GM12878 (cell line): ENCODE results near the gene ANKDD1B. TPM values are rescaled to one million over a fixed set of nuclear protein-coding genes. Genes with fewer than 3 reads are reported as not detected.

ENCODE experiments used
- BMI1 ChIP-seq: fragments of 450-650 bp; IDR thresholded peaks from 2 replicates; pipeline ENCODE4 v1.6.1; 2016; ENCODE audit warnings: mild to moderate bottlenecking, moderate library complexity, borderline replicate concordance
- EP300 ChIP-seq, 2 experiments: fragments of 150-350 bp in 1 of 2; IDR thresholded peaks; 2 replicates each; pipeline ENCODE4 v1.6.1; 2011 to 2012; ENCODE audit warnings: low read depth in 2 of 2, low read length in 2 of 2, borderline replicate concordance in 1 of 2, improper control_type of control experiment in 1 of 2, inconsistent platforms in 1 of 2; ENCODE audit not compliant: control insufficient read depth in 1 of 2
- FOXK2 ChIP-seq: fragments of 450-650 bp; IDR thresholded peaks from 2 replicates; pipeline ENCODE4 v1.6.1; 2017; ENCODE audit warnings: mild to moderate bottlenecking, moderate library complexity
- FOXM1 ChIP-seq: IDR thresholded peaks from 2 replicates; pipeline ENCODE4 v1.6.1; 2012; ENCODE audit warnings: low read depth, mild to moderate bottlenecking, inconsistent platforms, low read length, moderate library complexity
- HDAC2 ChIP-seq: fragments of 200-600 bp; sonication (generic); IDR thresholded peaks from 2 replicates; pipeline ENCODE4 v1.6.1; 2017
- HDAC6 ChIP-seq: fragments of 200-600 bp; sonication (generic); IDR thresholded peaks from one replicate; pipeline ENCODE4 v1.8.0; 2017; ENCODE audit warnings: antibody characterized with exemption; ENCODE audit not compliant: unreplicated experiment
- IKZF1 ChIP-seq: fragments of 450-650 bp; conservative IDR thresholded peaks from 2 replicates; pipeline ENCODE4 v1.6.1; 2017; ENCODE audit warnings: antibody characterized with exemption, mild to moderate bottlenecking
- MXI1 ChIP-seq: fragments of 150-350 bp; IDR thresholded peaks from 2 replicates; pipeline ENCODE4 v1.6.1; 2011; ENCODE audit warnings: low read depth, mild to moderate bottlenecking, inconsistent platforms, low read length, improper control_type of control experiment
- MYB ChIP-seq: fragments of 150-350 bp; IDR thresholded peaks from 2 replicates; pipeline ENCODE4 v1.6.1; 2014; ENCODE audit warnings: mild to moderate bottlenecking, low read depth, low read length, borderline replicate concordance
- MYC ChIP-seq: IDR thresholded peaks from 2 replicates; pipeline ENCODE4 v1.6.1; 2011; ENCODE audit warnings: mild to moderate bottlenecking, low read length, moderate library complexity, inconsistent platforms; ENCODE audit not compliant: insufficient read depth, insufficient replicate concordance, insufficient read length, severe bottlenecking
- RCOR1 ChIP-seq: conservative IDR thresholded peaks from 2 replicates; pipeline ENCODE4 v1.6.1; 2012; ENCODE audit warnings: low read depth, low read length, improper control_type of control experiment
- RFX5 ChIP-seq: IDR thresholded peaks from 2 replicates; pipeline ENCODE4 v1.6.1; 2011; ENCODE audit warnings: low read depth, low read length, improper control_type of control experiment
- SREBF1 ChIP-seq: IDR thresholded peaks from 2 replicates; pipeline ENCODE4 v1.6.1; 2012; ENCODE audit warnings: mild to moderate bottlenecking, low read length
- WRNIP1 ChIP-seq: IDR thresholded peaks from 2 replicates; pipeline ENCODE4 v1.6.1; 2011; ENCODE audit warnings: low read depth, low read length, improper control_type of control experiment, borderline replicate concordance
- ZNF384 ChIP-seq: IDR thresholded peaks from 2 replicates; pipeline ENCODE4 v1.6.1; 2012; ENCODE audit warnings: low read depth, mild to moderate bottlenecking, low read length, improper control_type of control experiment, borderline replicate concordance
- ZSCAN29 ChIP-seq: fragments of 450-650 bp; IDR thresholded peaks from 2 replicates; pipeline ENCODE4 v1.6.1; 2017; ENCODE audit warnings: mild to moderate bottlenecking, moderate library complexity
- polyA plus RNA-seq, 11 experiments: library from polyadenylated mRNA; depleted of rRNA in 4 of 11; unstranded in 6 of 11; stranded (reverse) in 5 of 11; fragments of >200 nt; fragmentation: Nextera tagmentation in 4 of 11; fragmentation: Illumina TruSeq in 1 of 11; extraction: Ambion mirVana in 4 of 11; extraction: Trizol in 1 of 11; gene quantifications; 1 replicate in 1 of 11; 2 replicates in 10 of 11; pipeline versions ENCODE4 v1.2.1 to v1.2.3, GENCODE V29; 2011 to 2016; ENCODE audit warnings: inconsistent platforms in 2 of 11, missing spikeins in 2 of 11, low read depth in 1 of 11
- total RNA-seq, 4 experiments: library from RNA; depleted of rRNA in 3 of 4; stranded (reverse); fragments of >200 nt in 3 of 4; fragmentation: Illumina TruSeq in 1 of 4; extraction: Trizol in 1 of 4; gene quantifications; 2 replicates each; pipeline versions ENCODE4 v1.2.1 to v1.2.3, GENCODE V29; 2013 to 2021
- TF ChIP-seq, protein P1 (sequence below): fragments of 450-650 bp; IDR thresholded peaks from 2 replicates; pipeline ENCODE4 v1.6.1; 2017; ENCODE audit warnings: antibody characterized with exemption, mild to moderate bottlenecking, moderate library complexity
- TF ChIP-seq, protein P2 (sequence below): fragments of 450-650 bp; IDR thresholded peaks from 2 replicates; pipeline ENCODE4 v1.6.1; 2016; ENCODE audit warnings: mild to moderate bottlenecking
- TF ChIP-seq, protein P3 (sequence below): fragments of 450-650 bp; formaldehyde crosslinking; IDR thresholded peaks from 2 replicates; pipeline ENCODE4 v1.4.0; 2020; ENCODE audit warnings: mild to moderate bottlenecking, moderate library complexity

The ANKDD1B gene
- total and polyA plus RNA-seq, 10 of the 15 experiments (the other 5 are each of a cell fraction or from before 2014, with no cell fraction given) = 0.34 to 2.4 (median 0.80) TPM

DNA sequence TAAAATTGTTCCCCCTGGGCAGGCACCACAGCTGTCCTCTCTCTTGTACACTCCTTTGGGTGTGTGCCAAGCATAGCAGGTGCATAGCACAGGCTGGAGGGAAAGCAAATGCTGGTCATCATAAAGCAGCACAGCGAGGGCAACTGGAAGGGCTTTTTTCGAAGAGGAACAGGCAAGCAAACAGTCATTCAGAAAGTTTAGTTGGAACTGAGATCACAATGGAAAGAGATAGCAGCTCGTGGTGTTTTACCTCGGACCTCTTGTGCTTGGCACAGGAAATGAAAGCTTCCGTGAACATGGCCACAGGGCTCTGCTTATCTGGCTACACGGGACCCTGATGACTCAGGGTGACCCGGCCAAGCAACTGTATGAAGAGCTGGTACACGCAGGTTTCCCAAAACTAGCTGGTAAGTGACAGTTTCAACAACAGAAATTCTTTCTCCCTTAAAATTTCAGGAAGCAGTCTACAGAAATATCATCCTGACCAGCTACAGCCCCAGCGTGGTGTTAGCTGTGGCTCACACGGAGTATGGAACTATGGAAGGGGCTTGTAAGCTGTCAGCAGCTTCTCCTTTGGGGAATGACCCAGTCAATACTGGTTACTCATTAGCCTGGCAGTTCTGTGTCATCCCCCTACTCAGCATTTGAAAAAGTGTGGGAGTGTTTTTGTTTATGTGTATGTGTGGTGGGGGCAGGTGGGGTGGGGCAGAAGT is 57.9 kb downstream of the ANKDD1B start (continued):
- TF ChIP-seq RCOR1 = 0 out of 2 replicates have a peak, but pooled peaks have one; percentile 29
- no peak for TF ChIP-seq ZSCAN29
- no peak for TF ChIP-seq HDAC2
- no peak for TF ChIP-seq BMI1
- no peak for TF ChIP-seq RFX5
- no peak for TF ChIP-seq MYB
- peak; percentile 61; the same call in 1 of the 2 replicates for TF ChIP-seq MXI1
- TF ChIP-seq, protein P1, sequence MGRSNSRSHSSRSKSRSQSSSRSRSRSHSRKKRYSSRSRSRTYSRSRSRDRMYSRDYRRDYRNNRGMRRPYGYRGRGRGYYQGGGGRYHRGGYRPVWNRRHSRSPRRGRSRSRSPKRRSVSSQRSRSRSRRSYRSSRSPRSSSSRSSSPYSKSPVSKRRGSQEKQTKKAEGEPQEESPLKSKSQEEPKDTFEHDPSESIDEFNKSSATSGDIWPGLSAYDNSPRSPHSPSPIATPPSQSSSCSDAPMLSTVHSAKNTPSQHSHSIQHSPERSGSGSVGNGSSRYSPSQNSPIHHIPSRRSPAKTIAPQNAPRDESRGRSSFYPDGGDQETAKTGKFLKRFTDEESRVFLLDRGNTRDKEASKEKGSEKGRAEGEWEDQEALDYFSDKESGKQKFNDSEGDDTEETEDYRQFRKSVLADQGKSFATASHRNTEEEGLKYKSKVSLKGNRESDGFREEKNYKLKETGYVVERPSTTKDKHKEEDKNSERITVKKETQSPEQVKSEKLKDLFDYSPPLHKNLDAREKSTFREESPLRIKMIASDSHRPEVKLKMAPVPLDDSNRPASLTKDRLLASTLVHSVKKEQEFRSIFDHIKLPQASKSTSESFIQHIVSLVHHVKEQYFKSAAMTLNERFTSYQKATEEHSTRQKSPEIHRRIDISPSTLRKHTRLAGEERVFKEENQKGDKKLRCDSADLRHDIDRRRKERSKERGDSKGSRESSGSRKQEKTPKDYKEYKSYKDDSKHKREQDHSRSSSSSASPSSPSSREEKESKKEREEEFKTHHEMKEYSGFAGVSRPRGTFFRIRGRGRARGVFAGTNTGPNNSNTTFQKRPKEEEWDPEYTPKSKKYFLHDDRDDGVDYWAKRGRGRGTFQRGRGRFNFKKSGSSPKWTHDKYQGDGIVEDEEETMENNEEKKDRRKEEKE = no peak
- TF ChIP-seq, protein P2, sequence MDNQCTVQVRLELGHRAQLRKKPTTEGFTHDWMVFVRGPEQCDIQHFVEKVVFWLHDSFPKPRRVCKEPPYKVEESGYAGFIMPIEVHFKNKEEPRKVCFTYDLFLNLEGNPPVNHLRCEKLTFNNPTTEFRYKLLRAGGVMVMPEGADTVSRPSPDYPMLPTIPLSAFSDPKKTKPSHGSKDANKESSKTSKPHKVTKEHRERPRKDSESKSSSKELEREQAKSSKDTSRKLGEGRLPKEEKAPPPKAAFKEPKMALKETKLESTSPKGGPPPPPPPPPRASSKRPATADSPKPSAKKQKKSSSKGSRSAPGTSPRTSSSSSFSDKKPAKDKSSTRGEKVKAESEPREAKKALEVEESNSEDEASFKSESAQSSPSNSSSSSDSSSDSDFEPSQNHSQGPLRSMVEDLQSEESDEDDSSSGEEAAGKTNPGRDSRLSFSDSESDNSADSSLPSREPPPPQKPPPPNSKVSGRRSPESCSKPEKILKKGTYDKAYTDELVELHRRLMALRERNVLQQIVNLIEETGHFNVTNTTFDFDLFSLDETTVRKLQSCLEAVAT = no peak
- no peak; the same call in 1 of the 2 replicates for TF ChIP-seq FOXK2
- no peak for TF ChIP-seq FOXM1
- TF ChIP-seq EP300 (IDR thresholded peaks at IDR 0.05; ENCODE audit: borderline replicate concordance in 1 of 2, control insufficient read depth in 1 of 2, low read depth in 2 of 2, low read length in 2 of 2) = 0 out of 4 replicates have a peak, but pooled peaks of 1 of the 2 experiments have one; percentile 14
- peak; percentile 66 for TF ChIP-seq IKZF1
- no peak for TF ChIP-seq ZNF384
- no peak for TF ChIP-seq SREBF1
- no peak for TF ChIP-seq HDAC6
- TF ChIP-seq WRNIP1 = no peak
- no peak for TF ChIP-seq MYC
- TF ChIP-seq, protein P3, sequence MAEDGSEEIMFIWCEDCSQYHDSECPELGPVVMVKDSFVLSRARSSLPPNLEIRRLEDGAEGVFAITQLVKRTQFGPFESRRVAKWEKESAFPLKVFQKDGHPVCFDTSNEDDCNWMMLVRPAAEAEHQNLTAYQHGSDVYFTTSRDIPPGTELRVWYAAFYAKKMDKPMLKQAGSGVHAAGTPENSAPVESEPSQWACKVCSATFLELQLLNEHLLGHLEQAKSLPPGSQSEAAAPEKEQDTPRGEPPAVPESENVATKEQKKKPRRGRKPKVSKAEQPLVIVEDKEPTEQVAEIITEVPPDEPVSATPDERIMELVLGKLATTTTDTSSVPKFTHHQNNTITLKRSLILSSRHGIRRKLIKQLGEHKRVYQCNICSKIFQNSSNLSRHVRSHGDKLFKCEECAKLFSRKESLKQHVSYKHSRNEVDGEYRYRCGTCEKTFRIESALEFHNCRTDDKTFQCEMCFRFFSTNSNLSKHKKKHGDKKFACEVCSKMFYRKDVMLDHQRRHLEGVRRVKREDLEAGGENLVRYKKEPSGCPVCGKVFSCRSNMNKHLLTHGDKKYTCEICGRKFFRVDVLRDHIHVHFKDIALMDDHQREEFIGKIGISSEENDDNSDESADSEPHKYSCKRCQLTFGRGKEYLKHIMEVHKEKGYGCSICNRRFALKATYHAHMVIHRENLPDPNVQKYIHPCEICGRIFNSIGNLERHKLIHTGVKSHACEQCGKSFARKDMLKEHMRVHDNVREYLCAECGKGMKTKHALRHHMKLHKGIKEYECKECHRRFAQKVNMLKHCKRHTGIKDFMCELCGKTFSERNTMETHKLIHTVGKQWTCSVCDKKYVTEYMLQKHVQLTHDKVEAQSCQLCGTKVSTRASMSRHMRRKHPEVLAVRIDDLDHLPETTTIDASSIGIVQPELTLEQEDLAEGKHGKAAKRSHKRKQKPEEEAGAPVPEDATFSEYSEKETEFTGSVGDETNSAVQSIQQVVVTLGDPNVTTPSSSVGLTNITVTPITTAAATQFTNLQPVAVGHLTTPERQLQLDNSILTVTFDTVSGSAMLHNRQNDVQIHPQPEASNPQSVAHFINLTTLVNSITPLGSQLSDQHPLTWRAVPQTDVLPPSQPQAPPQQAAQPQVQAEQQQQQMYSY = no peak
